Left cardiac atrium (tissue), 4 donors: Measurements from ENCODE around the gene SCAI. TPM values are rescaled to one million over a fixed set of nuclear protein-coding genes. Genes with fewer than 3 reads are reported as not detected.
"Not testable (repeated sequence)": the region's sequence is repeated elsewhere in the genome, so short reads cannot be mapped to it uniquely, and the experiment has no call there.

Experiments used
- ATAC-seq, 2 donors: fragments of 200-7000 bp; cut with Tn5 transposase; one replicate each; pipeline ENCODE4 v1.9.1; 2020; ENCODE audit warnings: mild to moderate bottlenecking in 2 of 2, moderate library complexity in 2 of 2
- DNase-seq: peaks from one replicate; pipeline ENCODE4 v3.0.0-alpha.2; 2020
- intact Hi-C, 2 donors: fragments of 100-400 bp; cut with DNase I; formaldehyde crosslinking; loops; one replicate each; pipeline versions ENCODE4 v1.14.1 to v1.15.1; 2022 to 2023
- total RNA-seq, 2 donors: library from RNA; stranded (reverse); fragmentation: NEBNext Ultra II Directional; extraction: Animal tissue kit (Norgen Biotek cat#: 25700); gene quantifications; one replicate each; pipeline ENCODE4 v1.2.1, GENCODE V29; 2021
- donor health status: DM: no; HTN: yes; CAD: no.
- donor health status: DM: no; HTN: yes; CAD: no; lungs with severe emphysema.
- donor health status: DM: yes; HTN: yes; CAD: no.
- donor health status: Dilated cardiomyopathy.

The SCAI gene
- total RNA-seq, 2 donors from 2014 or later = 5.6 to 5.8 TPM

DNA sequence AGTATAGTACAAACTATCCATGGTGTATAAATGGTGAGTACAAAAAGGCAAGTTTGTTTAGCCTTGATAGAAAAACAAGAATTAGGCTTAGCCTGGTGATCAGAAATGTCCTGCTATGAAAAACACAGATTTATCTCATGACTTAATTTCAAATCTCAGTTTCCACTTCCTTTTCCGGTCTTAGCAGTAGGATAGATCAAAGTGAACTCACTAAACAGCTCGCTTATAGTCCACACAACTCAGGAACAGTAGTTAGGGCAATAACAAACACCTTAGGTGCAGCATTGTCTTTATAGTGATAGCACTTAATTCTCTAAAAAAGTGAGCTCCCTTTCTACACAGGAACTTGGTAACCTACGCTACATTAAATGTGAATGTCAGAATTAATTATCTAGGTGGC lies 213.9 kb downstream of the SCAI start:
- no peak for ATAC-seq
- intact Hi-C loops = no loop called here
- no peak for DNase-seq

- ATAC-seq (no peak), DNase-seq (no peak)
- intact Hi-C loops = no loop called here
These were observed 215.2 kb downstream of the SCAI start for GRCh38 chr9:124928116-124928515.

GRCh38 chr9:124920394-124920793 lies 222.9 kb downstream of the SCAI start:
- intact Hi-C loops, DNase-seq, ATAC-seq: not testable (repeated sequence)

GRCh38 chr9:124914753-124915405 lies 228.4 kb downstream of the SCAI start:
- DNase-seq (no peak), ATAC-seq (no peak)
- intact Hi-C loops = no loop called here

DNA sequence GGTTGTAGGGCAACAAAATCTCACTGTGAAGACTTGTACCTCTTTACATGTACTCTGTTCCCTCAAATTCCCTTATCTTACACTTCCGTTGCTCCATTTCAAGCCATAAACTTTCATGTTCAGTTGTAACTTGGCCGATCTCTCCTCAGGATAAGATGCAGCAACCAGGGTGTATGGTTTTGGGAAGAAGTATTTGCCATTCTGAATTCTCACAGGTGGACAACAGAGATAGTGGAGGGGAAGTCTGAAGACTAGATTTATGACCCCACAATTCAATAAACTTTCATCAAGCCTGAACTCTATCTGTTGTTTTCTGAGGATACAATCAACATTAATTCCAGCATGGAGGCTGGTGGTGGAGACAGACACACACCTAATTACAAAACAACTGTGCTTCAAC lies 229.9 kb downstream of the SCAI start:
- no peak for ATAC-seq
- no peak for DNase-seq
- intact Hi-C loops = no loop called here

- intact Hi-C loops = no loop called here
- DNase-seq (no peak), ATAC-seq (no peak)
These were observed 231.6 kb downstream of the SCAI start for GRCh38 chr9:124911766-124912165.

GRCh38 chr9:124908098-124908497 lies 235.2 kb downstream of the SCAI start:
- DNase-seq (no peak), ATAC-seq (no peak)
- intact Hi-C loops = no loop called here

GRCh38 chr9:124906966-124907365 lies 236.4 kb downstream of the SCAI start:
- ATAC-seq = no peak
- intact Hi-C loops = no loop called here
- DNase-seq = no peak

- DNase-seq (no peak), ATAC-seq (no peak)
- intact Hi-C loops = no loop called here
These were observed 243.5 kb downstream of the SCAI start for GRCh38 chr9:124899845-124900244.

DNA sequence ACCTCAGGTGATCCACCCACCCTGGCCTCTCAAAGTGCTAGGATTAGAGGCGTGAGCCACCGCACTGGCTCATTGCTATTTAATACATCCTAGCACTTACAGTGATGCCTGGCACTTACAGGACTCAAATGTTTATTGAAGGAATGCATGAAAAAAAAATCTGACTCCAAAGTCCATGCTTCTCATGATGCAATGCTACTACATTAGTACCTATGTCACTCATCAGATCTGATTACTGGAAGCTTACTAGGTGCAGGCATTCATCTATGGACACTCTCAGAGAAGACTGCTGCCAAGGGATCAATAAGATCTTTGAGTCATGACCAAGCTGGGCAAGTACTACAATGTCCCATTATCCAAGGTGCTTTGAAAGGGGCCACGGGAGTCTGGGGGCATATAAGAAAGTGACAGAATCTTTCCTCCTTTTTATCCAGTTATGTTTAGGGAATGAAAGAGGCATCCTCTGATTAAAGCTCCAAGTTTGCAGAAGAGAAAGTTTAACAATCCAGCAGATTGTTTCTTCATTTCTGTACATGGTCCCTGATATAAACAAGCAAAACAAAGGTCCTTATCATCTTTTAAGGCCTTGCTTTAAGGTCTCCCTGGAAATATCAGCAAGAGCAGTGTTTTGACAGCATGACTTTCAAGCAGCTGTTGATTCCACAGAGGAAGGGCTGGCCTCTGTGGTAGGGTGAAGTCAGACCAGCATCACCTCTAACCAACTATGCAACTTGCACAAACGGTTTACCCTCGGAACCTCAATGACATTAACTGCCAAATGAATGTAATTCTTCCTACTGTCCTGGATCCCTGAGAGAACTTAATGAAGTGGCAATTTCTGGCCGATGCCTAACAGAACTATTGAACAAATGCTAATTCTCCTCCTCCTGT lies 245.5 kb downstream of the SCAI start:
- DNase-seq (no peak), ATAC-seq (no peak)
- intact Hi-C loops = no loop called here

DNA sequence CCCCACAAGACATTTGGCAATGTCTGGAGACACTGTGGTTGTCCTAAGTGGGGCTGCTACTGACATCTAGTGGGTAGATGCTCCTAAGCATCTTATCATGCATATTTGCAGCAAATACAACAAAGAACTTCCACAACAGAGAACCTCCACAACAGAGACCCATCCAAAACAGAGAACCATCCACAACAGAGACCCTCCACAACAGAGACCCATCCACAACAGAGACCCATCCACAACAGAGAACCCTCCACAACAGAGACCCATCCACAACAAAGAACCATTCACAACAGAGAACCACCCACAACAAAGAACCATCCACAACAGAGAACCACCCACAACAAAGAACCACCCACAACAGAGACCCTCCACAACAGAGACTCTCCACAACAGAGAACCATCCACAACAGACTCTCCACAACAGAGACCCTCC lies 248.6 kb downstream of the SCAI start:
- intact Hi-C loops = no loop called here

GRCh38 chr9:124894035-124894740 lies 249.1 kb downstream of the SCAI start:
- ATAC-seq (no peak), DNase-seq (no peak)
- intact Hi-C loops = no loop called here

More for the DNA sequence above, 248.6 kb downstream of the SCAI start:
- ATAC-seq = no peak
- DNase-seq = no peak

Other genes with a start within 250 kb of the SCAI start
- 10 to 100 TPM; 17.8 to 18.9 TPM for gene GOLGA1, start 202.4 kb downstream of the SCAI start, total RNA-seq
- gene PPP6C, start 46.3 kb upstream of the SCAI start, total RNA-seq = 10 to 100 TPM; 34.0 to 38.9 TPM
- 10 to 100 TPM in 1 of 2 donors, 1 to 10 TPM in 1; 8.3 to 10.0 TPM for gene RABEPK, start 57.0 kb upstream of the SCAI start, total RNA-seq
- 100 to 1,000 TPM; 273 to 342 TPM for gene HSPA5, start 97.8 kb upstream of the SCAI start, total RNA-seq
- 10 to 100 TPM; 30.7 to 36.8 TPM for gene GAPVD1, start 118.3 kb upstream of the SCAI start, total RNA-seq